Spleen (tissue), 11 donors: Measurements from ENCODE around the gene FCGR2B. TPM values are rescaled to one million over a fixed set of nuclear protein-coding genes. Genes with fewer than 3 reads are reported as not detected.
"Not testable (repeated sequence)": the region's sequence is repeated elsewhere in the genome, so short reads cannot be mapped to it uniquely, and the experiment has no call there.

Experiments used
- DNase-seq: peaks from one replicate; pipeline ENCODE4 v3.0.0-alpha.2; 2020
- H3K27ac ChIP-seq, 8 donors: fragments of 200-600 bp; sonication (generic) in 7 of 8; 1 replicate in 4 of 8; 2 replicates in 4 of 8; pipeline versions ENCODE4 v1.5.0 to v1.8.0; 2016 to 2021; ENCODE audit warnings: inconsistent platforms in 4 of 8, mild to moderate bottlenecking in 4 of 8, moderate library complexity in 1 of 8
- H3K27me3 ChIP-seq, 7 donors: fragments of 200-600 bp; sonication (generic) in 6 of 7; replicated peaks in 1 of 7; 1 replicate in 4 of 7; 2 replicates in 3 of 7; pipeline versions ENCODE4 v1.5.0 to v1.8.0; 2016 to 2021; ENCODE audit warnings: inconsistent platforms in 3 of 7, mild to moderate bottlenecking in 1 of 7
- H3K36me3 ChIP-seq, 6 donors: fragments of 200-600 bp; sonication (generic) in 5 of 6; 1 replicate in 4 of 6; 2 replicates in 2 of 6; pipeline versions ENCODE4 v1.5.0 to v1.8.0; 2016 to 2021; ENCODE audit warnings: inconsistent platforms in 2 of 6
- H3K4me1 ChIP-seq, 6 donors: fragments of 200-600 bp; sonication (generic) in 5 of 6; 1 replicate in 3 of 6; 2 replicates in 3 of 6; pipeline versions ENCODE4 v1.5.0 to v1.8.0; 2016 to 2021; ENCODE audit warnings: inconsistent platforms in 3 of 6
- H3K4me3 ChIP-seq, 8 donors: fragments of 200-600 bp; sonication (generic) in 7 of 8; 1 replicate in 4 of 8; 2 replicates in 4 of 8; pipeline versions ENCODE4 v1.5.0 to v1.8.0; 2016 to 2021; ENCODE audit warnings: inconsistent platforms in 4 of 8, mild to moderate bottlenecking in 4 of 8, moderate library complexity in 2 of 8
- H3K9me3 ChIP-seq, 8 donors: fragments of 200-600 bp; sonication (generic) in 7 of 8; 1 replicate in 4 of 8; 2 replicates in 4 of 8; pipeline versions ENCODE4 v1.5.0 to v1.8.0; 2016 to 2021; ENCODE audit warnings: inconsistent platforms in 4 of 8
- CTCF ChIP-seq, 11 experiments: fragments of 200-600 bp in 7 of 11; fragments of 450-650 bp in 4 of 11; sonication (generic) in 4 of 11; IDR thresholded peaks in 8 of 11; conservative IDR thresholded peaks in 3 of 11; 1 replicate in 7 of 11; 2 replicates in 4 of 11; pipeline versions ENCODE4 v1.4.0 to v1.8.0; 2016 to 2021; ENCODE audit warnings: antibody characterized with exemption in 11 of 11, inconsistent platforms in 4 of 11, mild to moderate bottlenecking in 1 of 11
- POLR2A ChIP-seq, 3 donors: fragments of 450-650 bp; IDR thresholded peaks; one replicate each; pipeline ENCODE4 v1.5.1; 2017; ENCODE audit warnings: antibody characterized with exemption in 3 of 3, mild to moderate bottlenecking in 1 of 3
- POLR2AphosphoS5 ChIP-seq, 3 donors: sonication (generic); formaldehyde crosslinking; IDR thresholded peaks; one replicate each; pipeline ENCODE4 v1.5.1; 2017; ENCODE audit warnings: antibody characterized with exemption in 3 of 3
- WGBS, 5 donors: extraction: QIAGEN DNeasy Blood & Tissue Kit in 3 of 5; methylation state at CpG; one replicate each; pipeline versions ENCODE4 v1.1.5 to v1.1.7; 2013 to 2018; 5-methylcytosine and 5-hydroxymethylcytosine counted together
- intact Hi-C: fragments of 100-400 bp; cut with DNase I; formaldehyde crosslinking; loops from one replicate; pipeline ENCODE4 v1.15.0; 2023; ENCODE audit warnings: low total_unique reads
- polyA plus RNA-seq, 3 donors: library from polyadenylated mRNA; stranded (reverse); fragments of 200-250 nt; gene quantifications; one replicate each; pipeline ENCODE4 v1.2.1, GENCODE V29; 2013
- total RNA-seq, 7 donors: library from RNA; depleted of rRNA in 3 of 7; stranded (reverse); fragments of >200 nt in 3 of 7; fragmentation: NEBNext Ultra II Directional in 4 of 7; extraction: Animal tissue kit (Norgen Biotek cat#: 25700) in 4 of 7; gene quantifications; one replicate each; pipeline versions ENCODE4 v1.1.0 to v1.2.1, GENCODE V29; 2016 to 2021
- donor health status: healthy with polysubstance abuse.
- donor health status: DM: no; HTN: no; CAD: no; lungs with moderate emphysema.
- donor health status: DM: no; HTN: no; CAD: no.
- donor health status: Bipolar disorder and iron deficiency.
- donor health status: healthy.
- donor health status: DM: no; HTN: no; CAD: no.
- donor health status: DM: yes; HTN: yes; CAD: no.

The FCGR2B gene
- total and polyA plus RNA-seq, 10 donors = 29.7 to 66.7 (median 42.5) TPM

DNA sequence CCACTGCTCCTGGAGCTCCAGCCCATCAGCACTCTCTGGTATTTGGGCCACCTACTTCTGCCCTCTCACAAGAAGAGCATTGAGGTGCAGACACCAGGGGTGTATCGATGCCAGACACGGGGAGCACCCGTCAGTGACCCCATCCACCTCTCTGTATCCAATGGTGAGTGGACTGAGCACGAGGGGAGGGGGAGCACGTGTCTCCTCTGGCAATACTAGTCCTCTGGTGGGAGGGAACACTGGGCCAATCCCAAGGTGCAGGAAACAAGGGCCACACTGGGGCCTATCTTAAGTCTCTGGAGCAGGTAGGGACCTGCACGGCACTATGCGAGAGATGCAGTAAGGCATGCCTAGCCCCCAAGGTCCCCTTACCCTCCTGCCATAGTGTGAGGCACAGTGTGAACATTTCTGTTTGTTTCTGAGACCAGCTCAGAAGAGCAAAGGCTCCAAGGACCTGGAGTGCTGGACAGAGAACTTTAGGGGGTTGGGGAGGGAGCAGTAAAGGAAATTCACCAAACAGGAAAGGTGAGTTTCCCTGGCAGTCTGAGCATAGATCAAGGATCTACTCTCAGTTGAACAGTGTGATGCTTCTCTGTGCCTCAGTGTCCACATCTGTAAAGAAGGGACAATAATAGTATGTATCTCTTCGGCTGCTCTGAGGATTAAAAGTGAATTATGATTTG is 60.7 kb downstream of the FCGR2B start:
- no peak overlapping the region for H3K27ac ChIP-seq
- no peaks in the 10 kb centered on the region for H3K9me3 ChIP-seq
- H3K27me3 ChIP-seq = peaks cover 0 to 53% (median 0%) of the 10 kb centered on the region in 7 donors
- TF ChIP-seq CTCF (IDR thresholded peaks at IDR 0.05 in 8 of 11, conservative IDR thresholded peaks at IDR 0.05 in 3 of 11) = no peak
- TF ChIP-seq POLR2AphosphoS5 (IDR thresholded peaks at IDR 0.05) = no peak
- no peak for TF ChIP-seq POLR2A (IDR thresholded peaks at IDR 0.05)
- no peak for DNase-seq
- H3K36me3 ChIP-seq = no peaks in the 10 kb centered on the region
- intact Hi-C loops = no loop called here
- H3K4me1 ChIP-seq = peaks cover 9 to 81% (median 45%) of the 10 kb centered on the region in 6 donors
- H3K4me3 ChIP-seq = no peak overlapping the region
- 86 to 94% (median 92%) methylated on average over 6 to 8 of the region's 8 CpGs for WGBS, 5 donors

DNA sequence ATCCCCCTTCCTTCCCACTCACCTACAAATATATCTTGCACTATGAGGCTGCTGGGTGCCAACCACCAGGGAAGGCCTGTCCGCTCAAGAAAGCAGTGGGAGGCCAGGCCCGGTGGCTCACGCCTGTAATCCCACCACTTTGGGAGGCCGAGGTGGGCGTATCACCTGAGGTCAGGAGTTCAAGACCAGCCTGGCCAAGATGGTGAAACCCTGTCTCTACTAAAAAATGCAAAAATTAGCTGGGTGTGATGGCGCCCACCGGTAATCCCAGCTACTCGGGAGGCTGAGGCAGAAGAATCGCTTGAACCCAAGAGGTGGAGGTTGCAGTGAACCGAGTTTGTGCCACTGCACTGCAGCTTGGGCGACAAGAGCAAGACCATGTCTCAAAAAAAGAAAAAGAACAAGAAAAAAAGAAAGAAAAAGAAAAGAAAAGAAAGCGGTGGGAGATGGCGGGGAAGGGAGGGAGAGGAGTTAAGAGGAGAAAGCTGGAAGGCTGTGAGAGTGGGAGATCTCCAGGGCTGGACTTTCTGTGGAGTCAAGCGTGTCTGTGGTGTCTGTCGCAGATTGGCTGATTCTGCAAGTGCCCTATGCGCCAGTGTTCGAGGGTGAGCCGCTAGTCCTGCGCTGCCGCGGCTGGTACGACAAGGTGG is 62.4 kb downstream of the FCGR2B start:
- WGBS, 5 donors = 51 to 56% (median 55%) methylated on average over 22 of the region's 22 CpGs
- peaks cover 0 to 53% (median 0%) of the 10 kb centered on the region in 7 donors for H3K27me3 ChIP-seq
- peaks cover 4 to 73% (median 35%) of the 10 kb centered on the region in 6 donors for H3K4me1 ChIP-seq
- peak overlapping the region; percentile 84 to 96 (median 87) for H3K27ac ChIP-seq
- intact Hi-C loops, H3K36me3 ChIP-seq, DNase-seq, H3K9me3 ChIP-seq: not testable (repeated sequence)
- H3K4me3 ChIP-seq = peak overlapping the region; percentile 68 to 97 (median 80)

- 0 to 1% (median 1%) methylated on average over 34 of the region's 34 CpGs for WGBS, 5 donors
Observed at GRCh38 chr1:161725908-161726472, 63.0 kb downstream of the FCGR2B start.

More at GRCh38 chr1:161725908-161726472, 63.0 kb downstream of the FCGR2B start:
- peak; percentile 90 for DNase-seq
- Histone ChIP-seq H3K36me3 (no peaks in the 10 kb centered on the region), H3K27ac (peak overlapping the region; percentile 84 to 96 (median 87)), H3K4me1 (peaks cover 4 to 67% (median 36%) of the 10 kb centered on the region in 6 donors), H3K27me3 (peaks cover 0 to 51% (median 0%) of the 10 kb centered on the region in 7 donors), H3K9me3 (no peaks in the 10 kb centered on the region), H3K4me3 (peak overlapping the region; percentile 68 to 97 (median 80))
- TF ChIP-seq CTCF (IDR thresholded peaks at IDR 0.05 in 8 of 11, conservative IDR thresholded peaks at IDR 0.05 in 3 of 11) (peak in 7 of 11 experiments; percentile 12 to 42 (median 27)), POLR2A (IDR thresholded peaks at IDR 0.05) (no peak), POLR2AphosphoS5 (IDR thresholded peaks at IDR 0.05) (peak in 2 of 3 donors; percentile 68 to 70)
- intact Hi-C loops = no loop called here
